ENCODE data around the gene TMUB2. TPM values are rescaled to one million over a fixed set of nuclear protein-coding genes. Genes with fewer than 3 reads are reported as not detected.

Gene TMUB2
- total and polyA plus RNA-seq, 2 experiments from 2014 or later, result 27.7 to 46.8 TPM

DNA sequence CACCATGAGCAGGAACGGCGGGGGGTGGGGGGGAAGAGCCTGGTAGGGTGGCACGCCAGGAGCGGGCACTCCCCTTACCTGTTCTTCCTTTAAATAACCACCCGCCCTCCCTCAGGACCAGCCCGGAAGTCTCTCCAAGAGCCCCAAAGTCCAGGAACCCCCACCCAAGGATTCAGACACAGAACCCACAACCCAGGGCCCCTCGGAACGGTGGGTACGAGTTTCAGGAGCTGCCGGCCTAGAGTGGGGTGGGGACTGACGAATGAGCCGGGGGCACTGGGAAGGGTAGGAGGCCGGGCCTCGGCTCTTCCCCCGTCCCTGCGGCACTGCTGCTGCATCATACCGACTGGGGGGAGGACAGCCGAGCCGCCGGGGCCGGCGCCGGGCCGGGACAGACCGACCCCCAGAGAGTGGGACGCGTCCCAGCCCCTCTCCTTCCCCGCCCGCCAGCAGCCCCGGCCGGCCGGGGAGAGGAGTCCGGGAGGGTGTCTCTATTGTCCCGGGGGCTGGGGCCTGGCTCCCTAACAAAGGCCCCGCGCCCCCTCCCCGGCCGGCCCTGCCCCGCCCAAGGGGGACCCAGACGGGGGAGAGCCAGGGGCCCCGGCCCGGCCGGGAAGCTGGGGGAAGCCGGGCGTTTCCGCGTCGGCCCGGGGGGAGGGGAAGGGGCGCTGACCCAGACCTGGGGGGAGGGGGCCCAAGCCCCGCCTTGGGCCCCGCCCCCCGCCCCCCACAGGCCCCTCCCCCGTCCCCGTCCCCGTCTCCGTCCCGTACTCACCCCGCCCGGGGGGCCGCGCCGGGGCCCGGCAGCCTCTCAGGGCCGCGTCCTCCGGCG is 12.2 kb downstream of the TMUB2 start:
- Histone ChIP-seq H3K79me2 (peaks cover 44% of the 10 kb centered on the region), H3K9me2 (replicated peaks; ENCODE audit: insufficient read depth) (no peaks in the 10 kb centered on the region), H2AFZ (peak overlapping the region; percentile 66), H3K9me3 (ENCODE audit: low read depth) (no peaks in the 10 kb centered on the region), H3K27me3 (no peaks in the 10 kb centered on the region), H3K27ac (peak overlapping the region; percentile 100), H3K36me3 (replicated peaks; ENCODE audit: insufficient read depth, low read depth) (no peaks in the 10 kb centered on the region), H3K4me3 (peak overlapping the region; percentile 95), H4K20me1 (ENCODE audit: insufficient read depth, poor library complexity, severe bottlenecking) (peaks cover 3% of the 10 kb centered on the region), H3K4me2 (peak overlapping the region; percentile 97), H3K4me1 (ENCODE audit: insufficient read depth) (peaks cover 18% of the 10 kb centered on the region)
- TF ChIP-seq, protein P1, sequence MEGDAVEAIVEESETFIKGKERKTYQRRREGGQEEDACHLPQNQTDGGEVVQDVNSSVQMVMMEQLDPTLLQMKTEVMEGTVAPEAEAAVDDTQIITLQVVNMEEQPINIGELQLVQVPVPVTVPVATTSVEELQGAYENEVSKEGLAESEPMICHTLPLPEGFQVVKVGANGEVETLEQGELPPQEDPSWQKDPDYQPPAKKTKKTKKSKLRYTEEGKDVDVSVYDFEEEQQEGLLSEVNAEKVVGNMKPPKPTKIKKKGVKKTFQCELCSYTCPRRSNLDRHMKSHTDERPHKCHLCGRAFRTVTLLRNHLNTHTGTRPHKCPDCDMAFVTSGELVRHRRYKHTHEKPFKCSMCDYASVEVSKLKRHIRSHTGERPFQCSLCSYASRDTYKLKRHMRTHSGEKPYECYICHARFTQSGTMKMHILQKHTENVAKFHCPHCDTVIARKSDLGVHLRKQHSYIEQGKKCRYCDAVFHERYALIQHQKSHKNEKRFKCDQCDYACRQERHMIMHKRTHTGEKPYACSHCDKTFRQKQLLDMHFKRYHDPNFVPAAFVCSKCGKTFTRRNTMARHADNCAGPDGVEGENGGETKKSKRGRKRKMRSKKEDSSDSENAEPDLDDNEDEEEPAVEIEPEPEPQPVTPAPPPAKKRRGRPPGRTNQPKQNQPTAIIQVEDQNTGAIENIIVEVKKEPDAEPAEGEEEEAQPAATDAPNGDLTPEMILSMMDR (IDR thresholded peaks at IDR 0.05; ENCODE audit: poor library complexity), result no peak
- TF ChIP-seq EZH2 (IDR thresholded peaks at IDR 0.05; ENCODE audit: borderline replicate concordance) (no peak), EZH2phosphoT487 (IDR thresholded peaks at IDR 0.05; ENCODE audit: low read depth, severe bottlenecking, unreplicated experiment) (no peak)
- DNase-seq (ENCODE audit: low spot score), result peak; percentile 90
- 0% methylated on average over 14 of the region's 68 CpGs for WGBS (ENCODE audit: low lambda C conversion rate, missing lambda C conversion rate)

- H3K4me3 ChIP-seq, result peak within 1 kb of the TSS; percentile 95
- peaks cover 3% of the 10 kb centered on the region for H4K20me1 ChIP-seq (ENCODE audit: insufficient read depth, poor library complexity, severe bottlenecking)
- peak; percentile 100 for DNase-seq (ENCODE audit: low spot score)
- H3K36me3 ChIP-seq (replicated peaks; ENCODE audit: insufficient read depth, low read depth), result no peaks in the 10 kb centered on the region
- TF ChIP-seq EZH2phosphoT487 (IDR thresholded peaks at IDR 0.05; ENCODE audit: low read depth, severe bottlenecking, unreplicated experiment) (no peak), EZH2 (IDR thresholded peaks at IDR 0.05; ENCODE audit: borderline replicate concordance) (no peak)
- TF ChIP-seq, protein P1 (IDR thresholded peaks at IDR 0.05; ENCODE audit: poor library complexity), result no peak
- H3K9me3 ChIP-seq (ENCODE audit: low read depth), result no peaks in the 10 kb centered on the region
- H3K9me2 ChIP-seq (replicated peaks; ENCODE audit: insufficient read depth), result no peaks in the 10 kb centered on the region
- H3K27me3 ChIP-seq, result no peaks in the 10 kb centered on the region
- H3K27ac ChIP-seq, result peak within 1 kb of the TSS; percentile 100
- peaks cover 44% of the 10 kb centered on the region for H3K79me2 ChIP-seq
- H2AFZ ChIP-seq, result peak within 1 kb of the TSS; percentile 86
- peak within 1 kb of the TSS; percentile 97 for H3K4me2 ChIP-seq
- H3K4me1 ChIP-seq (ENCODE audit: insufficient read depth), result peaks cover 18% of the 10 kb centered on the region
- WGBS (ENCODE audit: low lambda C conversion rate, missing lambda C conversion rate), result 0% methylated on average over 15 of the region's 126 CpGs
Measured at GRCh38 chr17:44199553-44200477, 13.0 kb downstream of the TMUB2 start, which contains the start of gene ATXN7L3. TSS of gene ATXN7L3 (minus strand) at chr17:44199884. CDS start at chr17:44198070, 1,814 bp downstream.

DNA sequence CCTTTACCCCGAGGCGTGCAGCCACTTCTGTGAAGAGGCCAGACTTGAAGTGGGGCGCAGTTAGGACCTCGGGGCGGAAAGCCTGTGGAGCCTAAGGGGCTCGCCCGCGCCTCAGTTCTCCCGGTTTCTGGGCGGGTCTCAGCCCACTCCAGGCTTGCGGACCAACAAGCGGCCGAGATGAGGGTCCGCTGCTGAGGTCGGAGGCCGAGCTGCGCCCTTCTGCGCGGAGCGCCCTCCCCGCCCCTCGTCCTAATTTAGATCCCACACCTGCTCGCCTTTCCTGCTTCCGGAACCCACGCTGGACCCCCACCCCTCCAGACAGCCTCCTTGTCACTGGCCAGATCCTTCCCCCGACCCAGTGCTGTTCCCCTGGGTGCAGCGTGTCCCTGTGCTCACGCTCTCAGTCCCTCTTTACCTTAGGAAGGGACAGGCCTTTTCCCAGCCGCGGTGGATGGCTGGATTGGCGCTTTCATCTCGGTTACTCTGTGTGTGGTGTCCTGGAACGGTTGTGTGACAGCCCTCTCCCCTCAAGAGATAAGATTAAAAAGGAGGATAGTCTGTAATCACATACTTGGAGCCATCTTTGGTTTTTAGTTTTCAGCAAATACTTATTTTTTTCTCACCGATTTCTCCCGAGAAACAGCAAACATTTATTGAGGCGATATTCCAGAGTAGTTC is 13.8 kb downstream of the TMUB2 start:
- peaks cover 38% of the 10 kb centered on the region for H3K79me2 ChIP-seq
- TF ChIP-seq, protein P1 (IDR thresholded peaks at IDR 0.05; ENCODE audit: poor library complexity), result no peak
- TF ChIP-seq EZH2 (IDR thresholded peaks at IDR 0.05; ENCODE audit: borderline replicate concordance) (no peak), EZH2phosphoT487 (IDR thresholded peaks at IDR 0.05; ENCODE audit: low read depth, severe bottlenecking, unreplicated experiment) (no peak)
- H2AFZ ChIP-seq, result peak overlapping the region; percentile 86
- 12% methylated on average over 26 of the region's 36 CpGs for WGBS (ENCODE audit: low lambda C conversion rate, missing lambda C conversion rate)
- H3K9me3 ChIP-seq (ENCODE audit: low read depth), result no peaks in the 10 kb centered on the region
- H3K36me3 ChIP-seq (replicated peaks; ENCODE audit: insufficient read depth, low read depth), result no peaks in the 10 kb centered on the region
- peak; percentile 49 for DNase-seq (ENCODE audit: low spot score)
- H3K27me3 ChIP-seq, result no peaks in the 10 kb centered on the region
- peak overlapping the region; percentile 97 for H3K27ac ChIP-seq
- no peaks in the 10 kb centered on the region for H3K9me2 ChIP-seq (replicated peaks; ENCODE audit: insufficient read depth)
- peak overlapping the region; percentile 65 for H3K4me3 ChIP-seq
- peak overlapping the region; percentile 91 for H3K4me2 ChIP-seq
- peaks cover 3% of the 10 kb centered on the region for H4K20me1 ChIP-seq (ENCODE audit: insufficient read depth, poor library complexity, severe bottlenecking)
- H3K4me1 ChIP-seq (ENCODE audit: insufficient read depth), result peaks cover 18% of the 10 kb centered on the region
